Measurements from ENCODE around the gene UST. TPM values are rescaled to one million over a fixed set of nuclear protein-coding genes. Genes with fewer than 3 reads are reported as not detected.
A peak's percentile ranks its signal among the peaks of the same experiment; 100 is the strongest.

The UST gene
- total and polyA plus RNA-seq, 2 experiments from 2014 or later: 8.0 to 11.7 TPM

GRCh38 chr6:149015535-149016525 lies 269.0 kb downstream of the UST start:
- Histone ChIP-seq H3K36me3 (replicated peaks; ENCODE audit: insufficient read depth, low read depth) (no peaks in the 10 kb centered on the region), H3K79me2 (no peaks in the 10 kb centered on the region), H3K9me2 (replicated peaks; ENCODE audit: insufficient read depth) (no peaks in the 10 kb centered on the region), H3K4me1 (ENCODE audit: insufficient read depth) (peaks cover 13% of the 10 kb centered on the region), H3K4me3 (no peak overlapping the region), H2AFZ (no peak overlapping the region), H4K20me1 (ENCODE audit: insufficient read depth, poor library complexity, severe bottlenecking) (no peaks in the 10 kb centered on the region), H3K27me3 (no peaks in the 10 kb centered on the region), H3K4me2 (no peak overlapping the region), H3K9me3 (ENCODE audit: low read depth) (no peaks in the 10 kb centered on the region), H3K27ac (peak overlapping the region; percentile 49)
- no peak for DNase-seq (ENCODE audit: low spot score)
- 88% methylated on average over 9 of the region's 9 CpGs for WGBS (ENCODE audit: low lambda C conversion rate, missing lambda C conversion rate)
- no peak for TF ChIP-seq EZH2phosphoT487 (IDR thresholded peaks at IDR 0.05; ENCODE audit: low read depth, severe bottlenecking, unreplicated experiment)
- TF ChIP-seq EZH2 (IDR thresholded peaks at IDR 0.05; ENCODE audit: borderline replicate concordance): no peak
- TF ChIP-seq, protein P1, sequence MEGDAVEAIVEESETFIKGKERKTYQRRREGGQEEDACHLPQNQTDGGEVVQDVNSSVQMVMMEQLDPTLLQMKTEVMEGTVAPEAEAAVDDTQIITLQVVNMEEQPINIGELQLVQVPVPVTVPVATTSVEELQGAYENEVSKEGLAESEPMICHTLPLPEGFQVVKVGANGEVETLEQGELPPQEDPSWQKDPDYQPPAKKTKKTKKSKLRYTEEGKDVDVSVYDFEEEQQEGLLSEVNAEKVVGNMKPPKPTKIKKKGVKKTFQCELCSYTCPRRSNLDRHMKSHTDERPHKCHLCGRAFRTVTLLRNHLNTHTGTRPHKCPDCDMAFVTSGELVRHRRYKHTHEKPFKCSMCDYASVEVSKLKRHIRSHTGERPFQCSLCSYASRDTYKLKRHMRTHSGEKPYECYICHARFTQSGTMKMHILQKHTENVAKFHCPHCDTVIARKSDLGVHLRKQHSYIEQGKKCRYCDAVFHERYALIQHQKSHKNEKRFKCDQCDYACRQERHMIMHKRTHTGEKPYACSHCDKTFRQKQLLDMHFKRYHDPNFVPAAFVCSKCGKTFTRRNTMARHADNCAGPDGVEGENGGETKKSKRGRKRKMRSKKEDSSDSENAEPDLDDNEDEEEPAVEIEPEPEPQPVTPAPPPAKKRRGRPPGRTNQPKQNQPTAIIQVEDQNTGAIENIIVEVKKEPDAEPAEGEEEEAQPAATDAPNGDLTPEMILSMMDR (IDR thresholded peaks at IDR 0.05; ENCODE audit: poor library complexity): no peak

DNA sequence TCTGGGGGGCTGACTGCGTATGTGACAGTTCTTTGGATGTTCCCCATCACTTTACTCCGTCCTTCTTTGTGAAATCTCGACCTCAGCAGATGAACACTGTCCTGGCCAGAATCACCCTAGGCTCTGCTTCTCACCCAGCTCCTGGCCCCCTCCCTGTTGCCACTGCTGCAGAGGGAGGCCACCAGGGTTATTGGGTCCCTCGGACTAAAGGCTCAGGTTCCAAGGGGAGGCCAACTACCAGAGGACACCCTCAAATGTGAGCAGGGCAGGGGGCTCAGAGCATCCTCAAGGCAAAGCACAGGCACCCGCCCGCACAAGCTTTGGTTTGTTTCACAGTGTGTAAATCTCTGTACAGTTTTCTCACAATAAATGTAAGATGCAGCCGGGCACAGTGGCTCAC lies 269.9 kb downstream of the UST start:
- no peak for DNase-seq (ENCODE audit: low spot score)
- Histone ChIP-seq H4K20me1 (ENCODE audit: insufficient read depth, poor library complexity, severe bottlenecking) (no peaks in the 10 kb centered on the region), H3K79me2 (no peaks in the 10 kb centered on the region), H3K9me2 (replicated peaks; ENCODE audit: insufficient read depth) (no peaks in the 10 kb centered on the region), H3K36me3 (replicated peaks; ENCODE audit: insufficient read depth, low read depth) (no peaks in the 10 kb centered on the region), H3K9me3 (ENCODE audit: low read depth) (no peaks in the 10 kb centered on the region), H3K27ac (no peak overlapping the region), H3K27me3 (no peaks in the 10 kb centered on the region), H2AFZ (no peak overlapping the region), H3K4me1 (ENCODE audit: insufficient read depth) (peaks cover 13% of the 10 kb centered on the region), H3K4me2 (no peak overlapping the region), H3K4me3 (no peak overlapping the region)
- WGBS (ENCODE audit: low lambda C conversion rate, missing lambda C conversion rate): 97% methylated on average over 7 of the region's 7 CpGs
- no peak for TF ChIP-seq EZH2phosphoT487 (IDR thresholded peaks at IDR 0.05; ENCODE audit: low read depth, severe bottlenecking, unreplicated experiment)
- TF ChIP-seq, protein P1 (IDR thresholded peaks at IDR 0.05; ENCODE audit: poor library complexity): no peak
- no peak for TF ChIP-seq EZH2 (IDR thresholded peaks at IDR 0.05; ENCODE audit: borderline replicate concordance)

- Histone ChIP-seq H3K9me2 (replicated peaks; ENCODE audit: insufficient read depth) (no peaks in the 10 kb centered on the region), H3K4me1 (ENCODE audit: insufficient read depth) (no peaks in the 10 kb centered on the region), H3K4me2 (no peak overlapping the region), H3K27ac (no peak overlapping the region), H3K79me2 (no peaks in the 10 kb centered on the region), H3K4me3 (no peak overlapping the region), H4K20me1 (ENCODE audit: insufficient read depth, poor library complexity, severe bottlenecking) (no peaks in the 10 kb centered on the region), H3K36me3 (replicated peaks; ENCODE audit: insufficient read depth, low read depth) (no peaks in the 10 kb centered on the region), H3K9me3 (ENCODE audit: low read depth) (no peaks in the 10 kb centered on the region), H2AFZ (no peak overlapping the region), H3K27me3 (no peaks in the 10 kb centered on the region)
- no peak for DNase-seq (ENCODE audit: low spot score)
- WGBS (ENCODE audit: low lambda C conversion rate, missing lambda C conversion rate): 84% methylated on average over 3 of the region's 3 CpGs
- TF ChIP-seq, protein P1 (IDR thresholded peaks at IDR 0.05; ENCODE audit: poor library complexity): no peak
- TF ChIP-seq EZH2 (IDR thresholded peaks at IDR 0.05; ENCODE audit: borderline replicate concordance): no peak
- TF ChIP-seq EZH2phosphoT487 (IDR thresholded peaks at IDR 0.05; ENCODE audit: low read depth, severe bottlenecking, unreplicated experiment): no peak
Measured at GRCh38 chr6:149020319-149020718, 273.5 kb downstream of the UST start.
